CD4-positive, alpha-beta memory T cell (primary cell): ENCODE data around the gene TSSC4. TPM values are rescaled to one million over a fixed set of nuclear protein-coding genes. Genes with fewer than 3 reads are reported as not detected.

Experiments used
- CTCF ChIA-PET: fragments of 350-600 bp; sonication (Branson Sonifier 250); formaldehyde crosslinking; loops from one replicate; lab custom pipeline; 2021; ENCODE audit warnings: inconsistent platforms; ENCODE audit not compliant: partially characterized antibody; lab: Charles Lee
- POLR2A ChIA-PET: fragments of 350-600 bp; sonication (Branson Sonifier 250); formaldehyde crosslinking; loops from one replicate; lab custom pipeline; 2021; ENCODE audit not compliant: partially characterized antibody; lab: Charles Lee
- DNase-seq, 5 donors: peaks; one replicate each; pipeline versions ENCODE4 v3.0.0 to v3.0.0-alpha.2; 2020 to 2022; ENCODE audit warnings: mixed read lengths in 1 of 5
- H3K27ac ChIP-seq: one replicate; pipeline ENCODE4 v1.7.0; 2013; ENCODE audit warnings: low read depth, low read length
- H3K27me3 ChIP-seq: 2 replicates; pipeline ENCODE4 v1.7.0; 2013; ENCODE audit warnings: mild to moderate bottlenecking, low read length, moderate library complexity; ENCODE audit not compliant: insufficient read depth
- H3K36me3 ChIP-seq: 2 replicates; pipeline ENCODE4 v1.7.0; 2013; ENCODE audit warnings: mild to moderate bottlenecking, low read length, moderate library complexity; ENCODE audit not compliant: insufficient read depth
- H3K4me1 ChIP-seq: 2 replicates; pipeline ENCODE4 v1.7.0; 2013; ENCODE audit warnings: mild to moderate bottlenecking, low read length, moderate library complexity; ENCODE audit not compliant: insufficient read depth
- H3K4me3 ChIP-seq, 2 donors: one replicate each; pipeline ENCODE4 v1.7.0; 2013; ENCODE audit warnings: low read length in 2 of 2, mild to moderate bottlenecking in 1 of 2
- H3K9me3 ChIP-seq, 2 donors: one replicate each; pipeline ENCODE4 v1.7.0; 2013; ENCODE audit warnings: low read length in 2 of 2, control low read depth in 1 of 2; ENCODE audit not compliant: control insufficient read depth in 1 of 2
- H3K27ac Mint-ChIP-seq, 7 donors: one replicate each; pipeline ENCODE4 v1.8.0; 2020 to 2021; ENCODE audit warnings: mixed read lengths in 7 of 7, mild to moderate bottlenecking in 6 of 7, inconsistent platforms in 3 of 7, moderate library complexity in 3 of 7
- H3K27me3 Mint-ChIP-seq, 2 donors: one replicate each; pipeline ENCODE4 v1.8.0; 2020 to 2021; ENCODE audit warnings: mixed read lengths in 2 of 2
- H3K36me3 Mint-ChIP-seq, 2 donors: one replicate each; pipeline ENCODE4 v1.8.0; 2020 to 2021; ENCODE audit warnings: mixed read lengths in 2 of 2, inconsistent platforms in 1 of 2, mild to moderate bottlenecking in 1 of 2
- H3K4me1 Mint-ChIP-seq, 4 donors: one replicate each; pipeline ENCODE4 v1.8.0; 2020 to 2021; ENCODE audit warnings: mixed read lengths in 4 of 4, mild to moderate bottlenecking in 1 of 4
- H3K4me3 Mint-ChIP-seq, 8 donors: one replicate each; pipeline ENCODE4 v1.8.0; 2020 to 2021; ENCODE audit warnings: mixed read lengths in 8 of 8, mild to moderate bottlenecking in 7 of 8, moderate library complexity in 6 of 8, inconsistent platforms in 3 of 8
- H3K9me3 Mint-ChIP-seq, 8 donors: one replicate each; pipeline ENCODE4 v1.8.0; 2020 to 2021; ENCODE audit warnings: mixed read lengths in 8 of 8, mild to moderate bottlenecking in 5 of 8, inconsistent platforms in 3 of 8, moderate library complexity in 1 of 8
- intact Hi-C: fragments of 100-400 bp; cut with micrococcal nuclease; formaldehyde crosslinking; loops from one replicate; pipeline ENCODE4 v1.15.1; 2023
- polyA plus RNA-seq, 2 donors: library from polyadenylated mRNA; unstranded; fragments of 300-500 nt; fragmentation: Illumina TruSeq; gene quantifications; one replicate each; pipeline ENCODE4 v1.2.3, GENCODE V29; 2021
- total RNA-seq, 2 experiments: library from RNA; stranded (reverse); gene quantifications; one replicate each; pipeline ENCODE4 v1.2.3, GENCODE V29; 2021

TSSC4 gene
- total and polyA plus RNA-seq, 4 experiments from 2014 or later: 54.6 to 79.8 (median 62.2) TPM

DNA sequence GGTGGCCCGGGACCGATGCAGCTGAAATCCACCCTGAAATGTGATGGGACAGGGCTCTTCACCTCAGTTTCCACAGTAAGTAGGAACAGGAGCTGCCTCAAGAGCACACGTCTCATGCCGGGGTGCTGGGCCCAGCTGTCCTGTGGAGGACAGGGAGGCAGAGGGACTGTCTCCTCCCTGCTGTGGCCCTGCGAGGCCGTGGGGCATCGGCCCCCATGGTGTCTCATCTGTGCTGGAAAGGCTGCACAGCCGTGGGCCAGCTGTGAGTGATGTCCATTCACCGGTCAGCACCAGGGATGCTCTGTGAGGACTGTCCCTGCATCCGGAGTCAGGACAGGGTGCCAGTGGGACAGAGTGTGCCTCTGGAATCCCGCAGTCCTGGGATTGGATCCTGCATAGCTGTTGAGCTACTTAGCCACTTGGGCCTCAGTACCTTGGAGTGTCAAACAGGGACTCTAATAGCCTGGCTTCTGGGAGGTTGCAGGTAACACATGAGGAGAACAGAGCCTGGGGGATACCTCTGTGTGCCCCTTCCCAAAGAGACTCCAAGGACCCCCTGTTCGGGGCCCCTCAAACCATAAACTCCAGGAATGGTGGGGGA, 27.3 kb downstream of the TSSC4 start:
- DNase-seq: no peak
- no peaks in the 10 kb centered on the region for H3K36me3 Mint-ChIP-seq
- Histone ChIP-seq H3K9me3 (no peaks in the 10 kb centered on the region), H3K36me3 (no peaks in the 10 kb centered on the region), H3K27me3 (no peaks in the 10 kb centered on the region), H3K4me3 (no peak overlapping the region), H3K4me1 (no peaks in the 10 kb centered on the region), H3K27ac (no peak overlapping the region)
- H3K4me3 Mint-ChIP-seq: no peak overlapping the region
- intact Hi-C loops: loop anchor here (1.0 to 2.0 kb wide), 2 partner anchors 461 to 663 kb away; no protein-coding TSS in a partner anchor
- peak overlapping the region in 1 of 7 donors; percentile 32 for H3K27ac Mint-ChIP-seq
- no peaks in the 10 kb centered on the region for H3K27me3 Mint-ChIP-seq
- ChIA-PET POLR2A (interaction anchor here (0.8 kb wide), 1 partner anchor 104 kb away, joined by 3 read pairs; no protein-coding TSS in a partner anchor), CTCF (interaction anchor here (0.9 to 5.2 kb wide), 8 partner anchors 17 to 459 kb away, joined by 3 to 104 read pairs (median 4); partner anchors contain the start of gene KCNQ1)
- no peaks in the 10 kb centered on the region for H3K4me1 Mint-ChIP-seq
- H3K9me3 Mint-ChIP-seq: no peaks in the 10 kb centered on the region

DNA sequence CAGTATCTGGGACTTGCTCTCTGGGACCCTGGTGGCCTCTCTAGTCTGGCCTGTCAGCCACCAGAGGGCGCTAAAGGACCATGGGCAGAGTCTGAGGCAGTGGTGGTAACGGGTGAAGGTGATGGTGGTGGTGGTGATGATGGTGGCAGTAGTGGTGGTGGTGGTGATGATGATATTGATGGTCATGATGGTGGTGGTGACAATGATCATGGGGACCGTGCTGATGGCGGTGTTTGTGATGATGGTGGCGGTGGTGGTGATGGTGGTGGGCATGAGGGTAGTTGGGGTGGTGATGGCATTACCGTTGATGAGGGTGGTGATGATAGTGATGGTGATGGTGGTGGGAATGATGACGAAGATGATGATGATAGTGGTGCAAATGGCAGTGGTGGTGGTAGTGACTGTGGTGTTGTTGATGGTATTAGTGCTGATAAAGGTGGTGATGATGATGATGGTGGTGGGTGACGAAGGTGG, 27.8 kb downstream of the TSSC4 start:
- no peaks in the 10 kb centered on the region for H3K9me3 Mint-ChIP-seq
- no peaks in the 10 kb centered on the region for H3K9me3 ChIP-seq
- POLR2A ChIA-PET: interaction anchor here (0.8 kb wide), 1 partner anchor 103 kb away, joined by 3 read pairs; no protein-coding TSS in a partner anchor
- H3K4me1 Mint-ChIP-seq: no peaks in the 10 kb centered on the region
- H3K27me3 Mint-ChIP-seq: no peaks in the 10 kb centered on the region
- no peak overlapping the region for H3K4me3 Mint-ChIP-seq
- H3K27ac ChIP-seq: no peak overlapping the region
- CTCF ChIA-PET: interaction anchor here (1.1 to 5.2 kb wide), 3 partner anchors 19 to 104 kb away, joined by 3 to 104 read pairs (median 5); no protein-coding TSS in a partner anchor
- no peaks in the 10 kb centered on the region for H3K36me3 Mint-ChIP-seq
- intact Hi-C loops: loop anchor here (1.0 to 2.0 kb wide), 2 partner anchors 460 to 663 kb away; no protein-coding TSS in a partner anchor
- peak; percentile 77 to 83 (median 80) for DNase-seq
- no peaks in the 10 kb centered on the region for H3K36me3 ChIP-seq
- no peak overlapping the region for H3K27ac Mint-ChIP-seq
- H3K4me1 ChIP-seq: no peaks in the 10 kb centered on the region
- H3K27me3 ChIP-seq: no peaks in the 10 kb centered on the region
- no peak overlapping the region for H3K4me3 ChIP-seq

DNA sequence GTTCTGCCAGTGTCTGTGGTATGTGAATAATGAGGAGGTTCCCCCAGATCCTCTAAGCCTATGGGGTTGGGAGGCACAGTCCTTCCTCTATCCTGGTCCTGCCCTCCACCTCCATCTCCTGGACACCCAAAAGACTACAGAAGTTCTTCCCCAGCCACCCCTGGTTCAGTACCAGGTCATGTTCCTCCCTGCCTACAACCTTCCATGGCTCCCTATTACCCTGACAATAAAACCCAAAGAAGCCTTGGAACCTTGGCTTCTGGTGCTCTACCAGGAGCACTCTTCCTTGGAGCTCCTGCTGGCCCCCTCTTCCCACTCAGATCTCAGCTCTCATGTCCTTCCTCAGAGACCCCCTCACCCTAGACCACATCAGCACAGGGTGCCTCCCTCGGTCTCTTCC, 30.8 kb downstream of the TSSC4 start:
- ChIA-PET CTCF (interaction anchor here (1.0 to 2.9 kb wide), 4 partner anchors 100 to 499 kb away, joined by 3 to 18 read pairs (median 3); no protein-coding TSS in a partner anchor), POLR2A (no interaction called here)
- H3K4me3 ChIP-seq: no peak overlapping the region
- no peaks in the 10 kb centered on the region for H3K4me1 ChIP-seq
- Mint-ChIP-seq H3K4me3 (no peak overlapping the region), H3K27ac (peak overlapping the region in 3 of 7 donors; percentile 56 to 72 (median 59)), H3K9me3 (no peaks in the 10 kb centered on the region), H3K27me3 (no peaks in the 10 kb centered on the region), H3K36me3 (no peaks in the 10 kb centered on the region), H3K4me1 (no peaks in the 10 kb centered on the region)
- H3K9me3 ChIP-seq: no peaks in the 10 kb centered on the region
- DNase-seq: no peak
- intact Hi-C loops: no loop called here
- no peaks in the 10 kb centered on the region for H3K27me3 ChIP-seq
- H3K27ac ChIP-seq: no peak overlapping the region
- no peaks in the 10 kb centered on the region for H3K36me3 ChIP-seq

DNA sequence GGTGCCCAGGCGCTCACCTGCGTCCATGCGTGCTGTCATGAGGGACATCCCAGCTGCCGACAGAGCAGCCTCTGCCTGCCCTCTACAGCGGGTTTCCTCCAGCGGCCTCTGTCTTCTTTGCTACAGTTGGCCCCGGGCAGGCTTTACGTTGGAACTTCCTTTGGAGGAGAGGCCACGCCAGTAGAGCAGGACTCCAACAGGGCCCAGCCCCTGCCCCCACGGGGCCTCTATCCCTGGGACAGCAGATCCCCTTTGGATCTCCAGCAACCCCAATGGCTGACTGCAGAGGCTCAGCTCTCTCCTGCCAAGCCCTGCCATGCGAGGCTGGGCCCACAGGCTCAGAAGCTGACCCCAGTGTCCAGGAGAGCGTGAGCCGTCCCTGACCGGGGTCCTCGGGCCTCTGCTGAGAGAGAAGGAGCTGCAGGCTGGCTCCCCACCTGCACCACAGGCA, 31.6 kb downstream of the TSSC4 start:
- Histone ChIP-seq H3K27me3 (no peaks in the 10 kb centered on the region), H3K36me3 (no peaks in the 10 kb centered on the region), H3K27ac (no peak overlapping the region), H3K9me3 (no peaks in the 10 kb centered on the region), H3K4me1 (no peaks in the 10 kb centered on the region), H3K4me3 (no peak overlapping the region)
- no peaks in the 10 kb centered on the region for H3K27me3 Mint-ChIP-seq
- no peak overlapping the region for H3K27ac Mint-ChIP-seq
- ChIA-PET CTCF (interaction anchor here (1.5 to 2.9 kb wide), 2 partner anchors 99 to 457 kb away, joined by 3 to 18 read pairs; no protein-coding TSS in a partner anchor), POLR2A (no interaction called here)
- H3K9me3 Mint-ChIP-seq: no peaks in the 10 kb centered on the region
- intact Hi-C loops: no loop called here
- H3K4me3 Mint-ChIP-seq: no peak overlapping the region
- H3K4me1 Mint-ChIP-seq: no peaks in the 10 kb centered on the region
- DNase-seq: no peak
- no peaks in the 10 kb centered on the region for H3K36me3 Mint-ChIP-seq

DNA sequence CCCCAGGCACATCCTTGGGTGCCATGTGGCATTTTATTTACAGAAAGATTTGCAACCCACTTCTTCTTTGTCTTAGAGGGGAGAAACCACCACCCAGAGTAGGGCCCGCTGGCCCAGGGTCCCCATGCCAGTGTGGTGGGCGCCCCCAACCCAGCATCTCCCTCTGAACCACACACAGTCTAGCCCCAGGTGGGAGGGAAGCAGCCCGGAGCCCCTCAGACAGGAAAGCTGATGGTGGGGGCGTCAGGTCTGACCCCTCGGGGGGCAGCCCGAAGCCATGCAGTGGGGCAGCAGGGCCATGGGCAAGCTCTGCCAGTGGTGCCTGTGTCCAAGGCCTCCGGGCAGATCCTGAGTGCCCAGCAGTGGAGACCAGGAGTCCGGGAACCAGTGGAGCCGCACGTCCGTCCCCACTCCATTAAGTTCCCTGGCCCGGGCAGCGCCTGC, 32.1 kb downstream of the TSSC4 start:
- no peak overlapping the region for H3K27ac ChIP-seq
- no peaks in the 10 kb centered on the region for H3K4me1 ChIP-seq
- H3K4me3 ChIP-seq: no peak overlapping the region
- no peak overlapping the region for H3K27ac Mint-ChIP-seq
- no peaks in the 10 kb centered on the region for H3K27me3 ChIP-seq
- no peaks in the 10 kb centered on the region for H3K4me1 Mint-ChIP-seq
- no peaks in the 10 kb centered on the region for H3K36me3 ChIP-seq
- H3K27me3 Mint-ChIP-seq: no peaks in the 10 kb centered on the region
- H3K9me3 ChIP-seq: no peaks in the 10 kb centered on the region
- no peaks in the 10 kb centered on the region for H3K36me3 Mint-ChIP-seq
- H3K9me3 Mint-ChIP-seq: no peaks in the 10 kb centered on the region
- DNase-seq: no peak
- POLR2A ChIA-PET: no interaction called here
- H3K4me3 Mint-ChIP-seq: no peak overlapping the region
- intact Hi-C loops: no loop called here
- CTCF ChIA-PET: interaction anchor here (2.9 kb wide), 1 partner anchor 99 kb away, joined by 18 read pairs; no protein-coding TSS in a partner anchor

DNA sequence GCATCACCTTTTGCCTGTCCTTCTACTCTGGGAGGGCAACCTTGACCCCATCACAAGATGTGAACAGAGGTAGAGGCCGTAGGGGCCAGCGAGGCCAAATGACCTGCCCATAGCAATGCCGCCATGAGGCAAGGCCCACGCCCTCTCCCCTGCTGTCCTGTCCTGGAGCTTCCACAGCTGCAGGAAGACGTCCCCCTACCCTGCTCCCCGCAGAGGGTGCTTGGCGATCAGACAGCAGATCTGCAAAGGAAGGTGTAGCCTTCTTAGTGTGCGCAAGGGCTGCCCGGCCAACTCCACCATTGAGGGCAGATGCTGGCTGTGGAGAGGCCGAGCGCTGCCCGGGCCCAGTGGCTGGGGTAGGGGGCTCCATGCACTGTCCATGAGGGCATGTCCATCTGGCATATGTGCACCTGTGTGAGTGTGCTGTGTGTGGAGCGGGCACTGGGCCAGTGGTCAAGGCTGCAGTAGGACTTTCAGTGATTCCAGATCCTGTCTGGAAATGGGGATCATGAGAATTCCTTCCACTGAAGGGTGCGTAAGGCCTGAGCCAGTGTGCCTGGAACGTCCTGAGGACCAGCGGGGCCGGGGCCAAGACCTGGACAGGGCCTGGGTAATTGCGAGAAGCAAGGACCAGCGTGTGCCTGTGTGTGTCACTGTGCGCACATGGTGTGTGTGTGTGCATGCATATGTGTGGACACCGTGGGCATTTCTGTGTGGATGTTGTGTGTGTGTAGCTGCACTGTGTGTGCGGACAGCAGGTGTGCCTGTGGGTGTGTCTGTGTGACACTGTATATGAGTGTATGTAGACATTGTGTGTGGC, 32.8 kb downstream of the TSSC4 start:
- intact Hi-C loops: no loop called here
- H3K36me3 ChIP-seq: no peaks in the 10 kb centered on the region
- Mint-ChIP-seq H3K4me1 (no peaks in the 10 kb centered on the region), H3K4me3 (no peak overlapping the region), H3K27ac (no peak overlapping the region), H3K36me3 (no peaks in the 10 kb centered on the region), H3K27me3 (no peaks in the 10 kb centered on the region), H3K9me3 (no peaks in the 10 kb centered on the region)
- H3K27me3 ChIP-seq: no peaks in the 10 kb centered on the region
- no peak for DNase-seq
- no peak overlapping the region for H3K4me3 ChIP-seq
- no peaks in the 10 kb centered on the region for H3K4me1 ChIP-seq
- H3K9me3 ChIP-seq: no peaks in the 10 kb centered on the region
- H3K27ac ChIP-seq: no peak overlapping the region
- ChIA-PET POLR2A (no interaction called here), CTCF (interaction anchor here (2.9 kb wide), 1 partner anchor 98 kb away, joined by 18 read pairs; no protein-coding TSS in a partner anchor)

DNA sequence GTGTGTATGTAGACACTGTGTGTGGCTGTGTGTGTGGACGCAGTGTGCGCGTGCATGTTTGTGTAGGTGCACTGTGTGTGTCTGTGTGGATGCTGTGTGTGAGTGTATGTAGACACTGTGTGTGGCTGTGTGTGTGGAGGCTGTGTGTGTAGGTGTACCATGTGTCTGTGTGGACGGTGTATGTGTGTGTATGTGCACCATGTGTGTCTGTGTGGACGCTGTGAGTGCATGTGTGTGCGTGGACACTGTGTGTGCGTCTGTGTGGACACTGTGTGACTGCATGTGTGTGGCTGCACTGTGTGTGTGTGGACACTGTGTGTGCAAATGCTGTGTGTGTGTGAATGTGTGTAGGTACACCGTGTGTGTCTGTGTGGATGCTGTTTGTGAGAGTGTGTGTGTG, 33.5 kb downstream of the TSSC4 start:
- Histone ChIP-seq H3K36me3 (no peaks in the 10 kb centered on the region), H3K4me3 (no peak overlapping the region), H3K4me1 (no peaks in the 10 kb centered on the region), H3K27ac (no peak overlapping the region), H3K27me3 (no peaks in the 10 kb centered on the region), H3K9me3 (no peaks in the 10 kb centered on the region)
- ChIA-PET CTCF (no interaction called here), POLR2A (no interaction called here)
- no peaks in the 10 kb centered on the region for H3K9me3 Mint-ChIP-seq
- no peaks in the 10 kb centered on the region for H3K27me3 Mint-ChIP-seq
- no peak for DNase-seq
- H3K27ac Mint-ChIP-seq: no peak overlapping the region
- H3K36me3 Mint-ChIP-seq: no peaks in the 10 kb centered on the region
- intact Hi-C loops: no loop called here
- H3K4me3 Mint-ChIP-seq: no peak overlapping the region
- H3K4me1 Mint-ChIP-seq: no peaks in the 10 kb centered on the region
